PC-3 (cell line): ENCODE data around the gene COX7B. TPM values are rescaled to one million over a fixed set of nuclear protein-coding genes. Genes with fewer than 3 reads are reported as not detected.
"Not testable (repeated sequence)": the region's sequence is repeated elsewhere in the genome, so short reads cannot be mapped to it uniquely, and the experiment has no call there.

Source experiments
- ATAC-seq: fragments of 200-7000 bp; cut with Tn5 transposase; 2 replicates; pipeline ENCODE4 v1.9.1; 2020; ENCODE audit warnings: mild to moderate bottlenecking, moderate library complexity
- BruUV-seq: library from RNA; stranded (reverse); fragments of 400-500 nt; replicated peaks from 2 replicates; lab custom pipeline; 2021; lab: Mats Ljungman, UMichigan
- CTCF ChIA-PET: fragments of 300-600 bp; sonication (Branson Sonifier 250); formaldehyde crosslinking; loops from one replicate; lab custom pipeline; 2022; ENCODE audit warnings: antibody characterized with exemption; lab: Charles Lee
- POLR2A ChIA-PET: fragments of 300-600 bp; sonication (Branson Sonifier 250); formaldehyde crosslinking; loops from one replicate; lab custom pipeline; 2022; ENCODE audit warnings: antibody characterized with exemption; ENCODE audit not compliant: unreplicated experiment; lab: Charles Lee
- DNase-seq: peaks from one replicate; pipeline ENCODE4 v3.0.0-alpha.2; 2015
- H2AFZ ChIP-seq: fragments of 300-600 bp; sonication (generic); 2 replicates; pipeline ENCODE4 v1.6.0; 2016; ENCODE audit warnings: antibody characterized with exemption, low read length
- H3F3A ChIP-seq: fragments of 300-600 bp; sonication (generic); one replicate; pipeline ENCODE4 v1.6.0; 2017; ENCODE audit warnings: antibody characterized with exemption, low read length, control low read depth, mild to moderate bottlenecking; ENCODE audit not compliant: unreplicated experiment
- H3K27ac ChIP-seq: fragments of 300-600 bp; sonication (generic); 2 replicates; pipeline ENCODE4 v1.5.1; 2016; ENCODE audit warnings: mild to moderate bottlenecking, low read length
- H3K27me3 ChIP-seq: fragments of 300-600 bp; sonication (generic); 2 replicates; pipeline ENCODE4 v1.6.1; 2016; ENCODE audit warnings: low read length, mixed read lengths
- H3K36me3 ChIP-seq: fragments of 300-600 bp; sonication (generic); 2 replicates; pipeline ENCODE4 v1.6.1; 2016; ENCODE audit warnings: low read depth, mixed run types, low read length, mixed read lengths
- H3K4me1 ChIP-seq: fragments of 300-600 bp; sonication (generic); 2 replicates; pipeline ENCODE4 v1.5.1; 2016; ENCODE audit warnings: low read length; ENCODE audit not compliant: insufficient read depth
- H3K4me2 ChIP-seq: fragments of 300-600 bp; sonication (generic); 2 replicates; pipeline ENCODE4 v1.6.0; 2016; ENCODE audit warnings: low read length
- H3K4me3 ChIP-seq: fragments of 300-600 bp; sonication (generic); 2 replicates; pipeline ENCODE4 v1.5.1; 2016; ENCODE audit warnings: mild to moderate bottlenecking, low read length, mixed read lengths
- H3K79me2 ChIP-seq: fragments of 300-600 bp; sonication (generic); 2 replicates; pipeline ENCODE4 v1.6.1; 2017; ENCODE audit warnings: low read length, mixed read lengths
- H3K9ac ChIP-seq: fragments of 300-600 bp; sonication (generic); 2 replicates; pipeline ENCODE4 v1.6.0; 2016; ENCODE audit warnings: mild to moderate bottlenecking, low read length
- H3K9me2 ChIP-seq: fragments of 300-600 bp; sonication (generic); replicated peaks from 2 replicates; pipeline ENCODE4 v1.6.1; 2016; ENCODE audit warnings: mixed run types, low read length, mixed read lengths
- H3K9me3 ChIP-seq: fragments of 300-600 bp; sonication (generic); 2 replicates; pipeline ENCODE4 v1.6.1; 2016; ENCODE audit warnings: low read length, mixed read lengths
- H4K20me1 ChIP-seq: fragments of 300-600 bp; sonication (generic); 2 replicates; pipeline ENCODE4 v1.6.1; 2016; ENCODE audit warnings: low read length, mixed read lengths
- EZH2 ChIP-seq: fragments of 300-600 bp; sonication (generic); IDR thresholded peaks from one replicate; pipeline ENCODE4 v1.6.1; 2017; ENCODE audit warnings: antibody characterized with exemption, mild to moderate bottlenecking, low read length; ENCODE audit not compliant: unreplicated experiment
- EZH2phosphoT487 ChIP-seq: fragments of 300-600 bp; sonication (generic); IDR thresholded peaks from 2 replicates; pipeline ENCODE4 v1.6.1; 2018; ENCODE audit warnings: mild to moderate bottlenecking, antibody characterized with exemption, low read length, borderline replicate concordance
- intact Hi-C: fragments of 100-400 bp; cut with micrococcal nuclease; formaldehyde crosslinking; loops from 2 replicates; pipeline ENCODE4 v1.9.0; 2023
- total RNA-seq: library from RNA; depleted of rRNA; stranded (reverse); fragments of >200 nt; gene quantifications from 2 replicates; pipeline ENCODE4 v1.2.3, GENCODE V29; 2014
- TF ChIP-seq, protein P1 (sequence below): fragments of 300-600 bp; sonication (generic); conservative IDR thresholded peaks from 2 replicates; pipeline ENCODE4 v1.5.1; 2017; ENCODE audit warnings: antibody characterized with exemption, low read depth, mild to moderate bottlenecking, low read length

The COX7B gene
- total RNA-seq, 1 experiment from 2014 or later, result 852 TPM

DNA sequence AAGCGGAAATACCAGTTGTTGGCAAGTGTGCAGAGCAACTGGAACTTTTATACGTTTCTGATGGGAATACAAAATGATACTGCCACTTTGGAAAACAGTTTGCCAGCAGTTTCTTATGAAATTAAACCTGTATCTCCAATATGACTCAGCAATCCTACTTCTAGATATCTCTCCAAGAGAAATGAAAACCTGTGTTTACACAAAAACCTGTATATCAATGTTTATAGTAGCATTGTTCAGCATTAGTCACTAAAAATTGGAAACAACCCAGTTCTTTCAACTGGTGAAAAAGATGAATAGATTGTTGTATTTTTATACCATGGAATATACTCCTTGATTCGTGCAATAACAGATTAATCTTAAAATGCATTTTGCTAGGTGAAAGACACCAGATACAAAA lies 38.0 kb downstream of the COX7B start:
- peak overlapping the region; percentile 72 for H3K27ac ChIP-seq
- no peak overlapping the region for H2AFZ ChIP-seq
- no peaks in the 10 kb centered on the region for H3K9me3 ChIP-seq
- no TSS peak for BruUV-seq
- peak; percentile 92 for DNase-seq
- H3K4me2 ChIP-seq, result peak overlapping the region; percentile 68
- no peaks in the 10 kb centered on the region for H3K79me2 ChIP-seq
- no peaks in the 10 kb centered on the region for H3K9me2 ChIP-seq
- intact Hi-C loops, result loop anchor here (2.0 kb wide), 2 partner anchors 16 to 26 kb away; partner anchors contain the start of gene ATP7A
- no peaks in the 10 kb centered on the region for H3K36me3 ChIP-seq
- H3F3A ChIP-seq, result peaks cover 6% of the 10 kb centered on the region
- peak; percentile 94 for ATAC-seq
- no peaks in the 10 kb centered on the region for H3K27me3 ChIP-seq
- ChIA-PET POLR2A (no interaction called here), CTCF (no interaction called here)
- H3K4me3 ChIP-seq, result peak overlapping the region; percentile 27; the same call in 1 of the 2 replicates
- H4K20me1 ChIP-seq, result no peaks in the 10 kb centered on the region
- no peak for TF ChIP-seq EZH2
- no peak for TF ChIP-seq EZH2phosphoT487
- TF ChIP-seq, protein P1, sequence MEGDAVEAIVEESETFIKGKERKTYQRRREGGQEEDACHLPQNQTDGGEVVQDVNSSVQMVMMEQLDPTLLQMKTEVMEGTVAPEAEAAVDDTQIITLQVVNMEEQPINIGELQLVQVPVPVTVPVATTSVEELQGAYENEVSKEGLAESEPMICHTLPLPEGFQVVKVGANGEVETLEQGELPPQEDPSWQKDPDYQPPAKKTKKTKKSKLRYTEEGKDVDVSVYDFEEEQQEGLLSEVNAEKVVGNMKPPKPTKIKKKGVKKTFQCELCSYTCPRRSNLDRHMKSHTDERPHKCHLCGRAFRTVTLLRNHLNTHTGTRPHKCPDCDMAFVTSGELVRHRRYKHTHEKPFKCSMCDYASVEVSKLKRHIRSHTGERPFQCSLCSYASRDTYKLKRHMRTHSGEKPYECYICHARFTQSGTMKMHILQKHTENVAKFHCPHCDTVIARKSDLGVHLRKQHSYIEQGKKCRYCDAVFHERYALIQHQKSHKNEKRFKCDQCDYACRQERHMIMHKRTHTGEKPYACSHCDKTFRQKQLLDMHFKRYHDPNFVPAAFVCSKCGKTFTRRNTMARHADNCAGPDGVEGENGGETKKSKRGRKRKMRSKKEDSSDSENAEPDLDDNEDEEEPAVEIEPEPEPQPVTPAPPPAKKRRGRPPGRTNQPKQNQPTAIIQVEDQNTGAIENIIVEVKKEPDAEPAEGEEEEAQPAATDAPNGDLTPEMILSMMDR, result no peak
- H3K4me1 ChIP-seq, result peaks cover 22% of the 10 kb centered on the region
- H3K9ac ChIP-seq, result no peak overlapping the region

DNA sequence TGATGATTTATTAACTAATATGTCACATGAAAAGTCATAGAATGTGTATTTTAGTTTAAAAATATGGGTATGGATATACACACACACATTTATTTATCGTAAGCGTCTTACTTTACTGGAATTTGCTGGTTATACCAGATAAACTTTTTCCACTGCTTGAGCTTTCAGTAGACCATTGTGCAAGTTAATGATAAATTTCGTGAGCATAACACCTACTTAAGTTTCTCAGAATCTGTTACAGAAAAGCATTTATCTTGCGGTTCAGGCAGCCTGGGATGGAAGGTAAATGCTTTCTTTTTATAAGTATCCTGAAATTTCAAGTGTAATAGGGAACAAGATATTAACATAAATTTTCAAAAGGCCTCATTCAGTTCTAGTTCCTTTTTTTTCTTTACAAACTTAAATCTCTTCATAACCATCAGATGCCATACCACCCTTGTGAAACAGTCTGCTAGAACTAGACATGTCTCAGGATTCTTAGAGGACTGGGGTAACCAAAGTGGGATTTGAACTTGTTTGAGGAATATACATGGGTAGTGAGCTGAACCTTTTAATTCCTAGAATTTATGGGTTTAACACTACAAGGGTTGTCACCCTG lies 38.9 kb downstream of the COX7B start:
- intact Hi-C loops, result no loop called here
- no TSS peak for BruUV-seq
- H3F3A ChIP-seq, result peaks cover 6% of the 10 kb centered on the region

DNA sequence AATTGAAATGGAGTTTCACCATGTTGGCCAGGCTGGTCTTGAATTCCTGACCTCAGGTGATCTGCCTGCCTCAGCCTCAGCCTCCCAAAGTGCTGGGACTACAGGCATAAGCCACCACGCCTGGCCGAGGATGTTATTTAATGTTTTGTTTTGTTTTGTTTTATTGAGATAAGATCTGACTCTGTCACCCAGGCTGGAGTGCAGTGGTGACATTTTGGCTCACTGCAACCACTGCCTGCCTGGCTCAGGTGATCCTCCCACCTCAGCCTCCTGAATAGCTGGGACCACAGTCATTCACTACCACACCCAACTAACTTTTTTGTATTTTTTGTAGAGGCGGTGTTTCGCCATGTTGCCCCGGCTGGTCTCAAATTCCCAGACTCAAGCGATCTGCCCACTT lies 45.8 kb downstream of the COX7B start:
- CTCF ChIA-PET, H3K4me1 ChIP-seq, POLR2A ChIA-PET, BruUV-seq, H2AFZ ChIP-seq, H3K9ac ChIP-seq, intact Hi-C loops, H3F3A ChIP-seq, H3K79me2 ChIP-seq, DNase-seq, H4K20me1 ChIP-seq, H3K4me3 ChIP-seq, H3K9me2 ChIP-seq, ATAC-seq, H3K9me3 ChIP-seq, H3K27ac ChIP-seq, H3K4me2 ChIP-seq, H3K36me3 ChIP-seq, H3K27me3 ChIP-seq: not testable (repeated sequence)

More for the DNA sequence above, 38.9 kb downstream of the COX7B start:
- no peak for DNase-seq
- Histone ChIP-seq H3K27me3 (no peaks in the 10 kb centered on the region), H3K79me2 (no peaks in the 10 kb centered on the region), H3K9me3 (no peaks in the 10 kb centered on the region), H3K4me3 (no peak overlapping the region), H3K4me1 (peaks cover 22% of the 10 kb centered on the region), H2AFZ (no peak overlapping the region), H3K9me2 (no peaks in the 10 kb centered on the region), H3K9ac (no peak overlapping the region), H3K36me3 (no peaks in the 10 kb centered on the region), H3K27ac (no peak overlapping the region), H3K4me2 (peak overlapping the region; percentile 32; the same call in 1 of the 2 replicates), H4K20me1 (no peaks in the 10 kb centered on the region)
- no peak for ATAC-seq
- TF ChIP-seq EZH2 (no peak), EZH2phosphoT487 (no peak)
- TF ChIP-seq, protein P1, result no peak
- CTCF ChIA-PET, result no interaction called here
- POLR2A ChIA-PET, result no interaction called here
